GM21529 (cell line): ENCODE results near the gene RENBP.
A peak's percentile ranks its signal among the peaks of the same experiment; 100 is the strongest.

Experiments used
- ATAC-seq: cut with Tn5 transposase; IDR thresholded peaks from one replicate; pipeline ENCODE4 v1.9.1; 2021; ENCODE audit not compliant: unreplicated experiment

Gene RENBP

DNA sequence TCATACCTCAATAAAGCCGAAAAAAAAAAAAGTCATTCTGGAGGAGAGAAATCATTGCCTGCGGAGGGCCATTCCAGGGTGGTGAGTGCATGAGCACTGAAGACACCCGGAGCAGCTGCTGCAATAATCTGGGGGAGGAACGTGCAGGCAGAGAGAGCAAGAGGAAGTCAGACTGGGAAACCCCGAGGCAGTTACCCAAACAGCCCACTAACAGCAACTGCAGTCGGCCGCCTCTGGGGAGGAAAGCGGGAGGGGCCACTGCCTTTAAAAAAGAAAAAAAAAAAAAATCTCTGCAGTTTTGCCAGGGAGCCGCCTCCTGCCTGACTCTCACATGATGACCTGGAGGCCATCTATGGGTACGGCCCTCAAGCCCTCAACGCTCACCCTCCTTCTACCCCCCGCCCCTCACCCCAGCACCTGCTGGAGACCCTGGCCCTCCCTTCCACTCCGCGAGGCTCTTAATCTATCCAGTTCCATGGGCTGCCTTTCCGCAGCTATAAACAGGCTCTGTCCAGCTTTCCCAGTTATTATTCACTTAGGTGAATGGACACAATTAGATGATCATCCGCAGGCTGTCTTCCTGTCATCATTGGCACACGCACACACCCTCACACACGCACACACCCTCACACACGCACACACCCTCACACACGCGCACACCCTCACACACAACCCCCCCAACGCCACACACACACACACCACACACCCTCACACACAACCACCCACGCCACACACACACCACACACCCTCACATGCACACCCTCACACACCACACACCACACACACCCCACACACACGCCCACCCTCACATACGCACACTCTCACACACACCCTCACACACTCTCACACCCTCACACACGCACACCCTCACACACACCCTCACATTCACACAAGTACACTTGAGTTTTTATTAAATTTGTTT, 43.4 kb downstream of the RENBP start:
- ATAC-seq = peak; percentile 89

DNA sequence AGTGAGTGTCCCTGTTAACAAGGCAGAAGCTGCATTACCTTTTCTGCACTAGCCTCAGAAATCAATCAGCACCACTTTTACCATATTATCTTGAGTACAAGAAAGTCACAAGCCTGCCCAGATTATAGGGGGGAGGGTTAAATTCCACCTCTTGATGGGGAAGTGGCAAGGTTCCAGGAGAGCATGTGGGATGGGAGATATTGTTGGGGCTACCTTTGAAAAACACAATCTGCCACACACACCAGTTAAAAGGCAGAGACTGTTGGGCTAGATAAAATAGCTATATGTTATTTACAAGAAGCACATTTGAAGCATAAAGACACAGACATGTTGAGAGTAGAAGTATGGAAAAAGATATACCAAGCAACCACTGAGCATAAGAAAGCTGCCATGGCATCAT, 46.5 kb downstream of the RENBP start:
- ATAC-seq = no peak

DNA sequence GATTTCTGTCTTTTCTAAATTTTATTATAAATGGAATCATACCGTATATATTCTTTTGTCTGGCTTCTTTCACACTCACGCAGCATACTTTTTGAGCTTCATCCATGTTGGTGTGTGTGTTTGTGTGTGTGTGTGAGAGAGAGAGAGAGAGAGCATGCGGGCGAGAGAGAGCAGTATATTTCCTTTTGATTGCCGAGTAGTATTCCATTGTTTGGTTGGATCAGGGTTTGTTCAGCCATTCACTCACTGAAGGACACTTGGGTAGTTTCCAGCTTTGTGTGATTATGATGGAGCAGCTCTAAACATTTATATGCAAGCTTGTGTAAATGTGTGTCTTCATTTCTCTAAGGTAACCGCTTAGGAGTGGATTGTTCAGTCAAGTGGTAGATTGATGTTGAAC, 55.3 kb downstream of the RENBP start:
- no peak for ATAC-seq

DNA sequence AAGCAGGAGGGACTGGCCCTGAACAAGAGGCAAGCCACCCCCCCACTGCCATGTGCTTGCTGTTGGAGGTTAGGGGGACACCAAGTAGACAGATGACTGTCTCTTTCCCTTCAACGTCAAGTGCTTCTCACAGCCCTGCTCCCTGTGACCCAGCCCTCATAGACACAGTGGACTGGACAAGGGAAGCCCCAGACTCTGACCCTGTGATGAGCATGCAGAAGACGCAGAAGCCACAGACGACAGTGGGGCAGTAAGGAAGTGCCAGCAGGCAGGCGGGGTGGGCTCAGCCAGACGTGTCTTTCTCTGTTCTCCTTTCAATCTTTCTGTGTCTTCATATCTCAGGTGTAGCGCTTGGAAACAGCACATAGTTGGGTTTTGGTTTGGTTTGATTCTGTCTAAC, 56.1 kb downstream of the RENBP start:
- ATAC-seq = peak; percentile 59

DNA sequence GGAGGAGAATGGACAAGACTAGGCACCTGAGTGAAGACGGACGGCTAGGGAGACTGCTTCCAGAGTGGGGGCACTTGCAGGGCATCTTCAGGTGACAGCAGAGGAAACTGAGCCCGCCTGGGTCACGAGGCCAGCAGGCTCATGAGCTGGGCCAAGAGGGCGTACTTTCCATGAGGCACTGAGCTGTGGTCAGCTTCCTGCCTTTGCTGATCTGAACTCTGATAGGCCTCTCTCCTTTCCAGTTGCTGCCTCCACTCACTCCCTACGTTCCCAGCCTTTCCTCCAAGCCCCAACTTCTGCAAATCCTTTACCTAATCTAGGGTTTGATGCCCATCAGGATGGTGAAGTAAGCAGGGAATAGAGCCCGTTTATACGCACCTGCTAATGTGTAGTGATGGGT, 57.1 kb downstream of the RENBP start:
- no peak for ATAC-seq

DNA sequence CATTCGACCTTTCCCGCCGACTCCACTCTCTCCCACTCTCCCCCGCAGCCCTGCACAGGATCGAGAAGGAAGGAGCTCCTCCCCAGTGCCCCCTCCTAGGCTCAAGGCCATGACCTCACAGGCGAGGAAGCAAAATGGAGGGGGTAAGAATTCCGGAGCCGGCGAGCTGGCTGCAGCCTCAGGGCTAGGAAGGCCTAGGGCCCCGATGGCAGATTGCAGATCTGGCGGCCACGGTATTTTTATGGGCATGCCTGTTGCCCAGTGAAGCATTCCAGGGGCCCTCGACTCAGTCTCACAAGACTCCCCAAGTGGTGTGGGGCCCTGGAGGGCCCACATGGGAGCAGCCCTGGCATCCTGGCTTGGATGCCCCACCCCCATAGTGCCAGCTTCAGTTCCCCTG, 57.5 kb downstream of the RENBP start:
- ATAC-seq = no peak

DNA sequence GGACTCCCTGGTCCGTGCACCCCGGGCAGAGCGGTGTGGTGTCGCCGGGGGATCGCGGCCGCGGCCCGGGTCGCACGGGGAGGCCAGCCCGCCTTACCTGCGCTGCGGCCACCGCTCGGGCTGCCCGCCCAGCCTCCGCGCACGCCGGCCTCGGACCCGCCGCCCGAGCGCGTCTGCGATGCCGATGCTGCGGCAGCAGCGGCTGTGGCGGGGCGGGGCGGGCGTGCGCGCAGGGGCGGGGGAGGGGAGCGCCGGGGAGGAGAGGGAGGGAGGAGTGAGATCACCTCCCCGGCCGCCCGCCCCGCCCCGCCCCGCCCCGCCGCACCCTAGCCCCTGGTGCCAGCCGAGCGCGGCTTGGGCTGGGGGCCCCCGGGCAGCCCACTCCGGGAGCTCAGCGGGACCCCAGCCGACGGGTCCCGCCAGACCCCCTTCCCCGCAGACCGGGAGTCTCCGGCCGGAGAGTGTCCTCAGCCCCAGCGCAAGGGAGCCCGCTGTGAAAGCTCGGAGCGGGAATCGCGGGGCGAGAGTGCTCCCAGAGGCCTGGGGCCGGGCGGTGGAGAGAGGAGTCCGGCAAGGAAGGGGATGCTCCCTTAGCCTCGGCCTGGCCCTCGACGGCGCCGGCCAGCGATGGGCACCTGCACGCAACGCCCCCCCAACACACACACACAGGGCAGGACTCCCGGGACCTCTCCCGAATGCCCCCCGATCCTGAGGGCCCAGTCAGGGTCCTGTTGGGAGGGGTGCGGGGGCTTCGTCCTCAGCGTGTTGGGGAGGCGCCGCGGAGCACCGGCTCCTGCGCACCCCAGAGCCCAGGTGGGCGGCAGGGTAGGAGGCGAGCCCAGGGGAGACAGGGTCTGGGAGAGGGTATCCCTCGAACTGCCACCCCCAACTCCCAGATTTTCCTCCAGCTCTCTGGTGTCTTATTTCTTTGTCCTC, 58.2 kb downstream of the RENBP start, which contains the start of gene L1CAM:
Gene L1CAM, minus strand, starts transcription at position 206 of the 936 bp plus-strand sequence. CDS start 10,337 bp downstream, outside the sequence.
- no peak for ATAC-seq
